Choroid plexus epithelial cell (primary cell): ENCODE results near the gene GPR180.

Source experiments
- DNase-seq: peaks from one replicate; pipeline ENCODE4 v3.0.0-alpha.2; 2010; ENCODE audit warnings: low read depth
- H3K4me3 ChIP-seq: 2 replicates; pipeline ENCODE4 v1.5.1; 2011; ENCODE audit warnings: low read depth, mild to moderate bottlenecking, control low read depth, low read length, moderate library complexity
- TF ChIP-seq, protein P1 (sequence below): conservative IDR thresholded peaks from 2 replicates; pipeline ENCODE4 v1.5.1; 2011; ENCODE audit warnings: low read depth, mild to moderate bottlenecking, control low read depth, inconsistent platforms, low read length, moderate library complexity

Gene GPR180

DNA sequence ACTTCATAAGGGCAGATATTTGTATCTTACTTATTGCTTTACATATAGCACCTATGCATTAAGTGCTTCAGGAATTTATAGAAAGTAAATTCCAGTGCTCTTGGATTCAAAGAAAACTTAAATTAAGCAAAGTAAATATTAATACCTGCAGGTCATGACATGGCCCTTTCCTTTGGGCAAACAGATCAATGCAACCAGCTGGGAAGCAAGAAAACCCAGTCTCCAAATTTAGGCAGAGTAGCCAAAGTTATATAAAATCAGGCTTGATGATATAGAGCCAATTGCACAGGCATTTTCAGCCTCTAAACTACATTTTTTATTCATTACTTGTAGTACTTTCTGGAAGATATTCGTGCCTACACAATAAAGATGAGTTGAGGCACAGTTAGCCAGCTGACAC, 22.6 kb upstream of the GPR180 start:
- H3K4me3 ChIP-seq, result no peak overlapping the region
- TF ChIP-seq, protein P1, sequence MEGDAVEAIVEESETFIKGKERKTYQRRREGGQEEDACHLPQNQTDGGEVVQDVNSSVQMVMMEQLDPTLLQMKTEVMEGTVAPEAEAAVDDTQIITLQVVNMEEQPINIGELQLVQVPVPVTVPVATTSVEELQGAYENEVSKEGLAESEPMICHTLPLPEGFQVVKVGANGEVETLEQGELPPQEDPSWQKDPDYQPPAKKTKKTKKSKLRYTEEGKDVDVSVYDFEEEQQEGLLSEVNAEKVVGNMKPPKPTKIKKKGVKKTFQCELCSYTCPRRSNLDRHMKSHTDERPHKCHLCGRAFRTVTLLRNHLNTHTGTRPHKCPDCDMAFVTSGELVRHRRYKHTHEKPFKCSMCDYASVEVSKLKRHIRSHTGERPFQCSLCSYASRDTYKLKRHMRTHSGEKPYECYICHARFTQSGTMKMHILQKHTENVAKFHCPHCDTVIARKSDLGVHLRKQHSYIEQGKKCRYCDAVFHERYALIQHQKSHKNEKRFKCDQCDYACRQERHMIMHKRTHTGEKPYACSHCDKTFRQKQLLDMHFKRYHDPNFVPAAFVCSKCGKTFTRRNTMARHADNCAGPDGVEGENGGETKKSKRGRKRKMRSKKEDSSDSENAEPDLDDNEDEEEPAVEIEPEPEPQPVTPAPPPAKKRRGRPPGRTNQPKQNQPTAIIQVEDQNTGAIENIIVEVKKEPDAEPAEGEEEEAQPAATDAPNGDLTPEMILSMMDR, result no peak
- no peak for DNase-seq

DNA sequence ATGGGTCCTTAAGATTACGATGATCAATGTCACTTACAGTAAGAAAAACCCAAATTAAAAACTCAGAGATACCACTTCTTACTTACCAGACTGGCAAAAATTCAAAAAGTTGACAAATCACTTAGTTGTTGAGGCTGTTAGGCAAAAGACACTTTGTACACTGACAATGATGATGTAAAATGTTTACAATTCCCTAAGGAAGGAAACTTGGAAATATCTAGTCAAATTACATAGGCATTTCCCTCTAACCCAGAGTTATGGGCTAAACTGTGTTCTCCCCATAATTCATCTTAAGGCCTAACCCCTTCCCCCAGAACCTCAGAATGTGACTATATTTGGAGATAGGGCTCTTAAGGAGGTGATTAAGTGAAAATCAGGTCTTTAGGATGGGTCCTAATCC, 17.7 kb upstream of the GPR180 start:
- TF ChIP-seq, protein P1, result no peak
- no peak overlapping the region for H3K4me3 ChIP-seq
- no peak for DNase-seq

DNA sequence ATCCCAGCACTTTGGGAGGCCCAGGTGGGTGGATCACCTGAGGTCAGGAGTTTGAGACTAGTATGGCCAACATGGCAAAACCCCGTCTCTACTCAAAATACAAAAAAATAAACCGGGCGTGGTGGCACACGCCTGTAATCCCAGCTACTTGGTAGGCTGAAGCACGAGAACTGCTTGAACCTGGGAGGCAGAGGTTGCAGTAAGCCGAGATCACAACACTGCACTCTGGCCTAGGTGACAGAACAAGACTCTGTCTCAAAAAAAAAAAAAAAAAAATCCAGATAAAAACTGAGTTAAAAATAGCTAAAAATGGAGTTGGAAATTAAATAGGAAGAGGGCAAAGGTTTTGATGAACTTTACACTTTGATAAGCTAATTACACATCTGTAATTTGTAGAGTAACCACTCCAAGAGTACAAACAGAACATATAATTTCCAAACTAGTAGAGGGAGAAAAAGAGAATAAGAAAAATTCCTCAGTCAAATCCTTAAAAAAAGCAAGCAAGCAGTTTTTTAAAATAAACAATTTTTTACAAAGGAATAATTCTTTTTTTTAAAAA, 16.0 kb upstream of the GPR180 start:
- TF ChIP-seq, protein P1, result no peak
- no peak for DNase-seq
- no peak overlapping the region for H3K4me3 ChIP-seq

DNA sequence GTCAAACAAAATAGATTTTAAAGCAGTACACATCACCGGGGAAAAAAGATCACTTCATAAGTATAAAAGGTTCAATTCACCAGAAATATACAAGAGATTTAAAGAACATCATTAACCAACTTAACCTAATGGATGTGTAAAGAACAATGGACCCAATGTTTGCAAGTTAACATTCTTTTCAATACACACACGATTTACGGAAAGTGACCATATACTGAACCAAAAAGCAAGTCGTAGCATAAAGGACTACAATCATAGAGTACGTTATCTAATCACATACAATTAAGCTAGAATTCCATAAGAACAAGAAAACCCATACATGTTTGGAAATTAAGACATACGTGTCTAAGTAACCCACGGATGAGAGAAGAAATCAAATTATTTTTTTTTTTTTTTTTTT, 15.3 kb upstream of the GPR180 start:
- H3K4me3 ChIP-seq, result no peak overlapping the region
- TF ChIP-seq, protein P1, result no peak
- DNase-seq, result no peak

DNA sequence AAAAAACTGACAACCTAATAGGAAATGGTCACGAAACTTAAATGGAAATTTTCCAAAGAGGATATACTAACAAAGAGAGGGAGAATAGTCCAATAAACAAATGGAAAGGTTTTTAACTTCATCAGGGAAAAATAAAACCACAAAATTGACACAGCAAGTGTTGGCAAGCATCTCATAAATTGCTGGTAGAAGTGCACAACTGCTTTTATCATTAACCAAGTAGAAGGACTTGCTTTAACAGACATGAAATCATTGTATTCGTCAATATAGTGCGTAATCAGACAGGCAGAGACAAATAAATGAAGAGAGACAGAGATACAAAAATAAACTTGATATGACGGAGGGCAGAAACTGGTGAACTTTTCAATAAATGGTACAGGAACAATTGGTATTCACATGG, 13.1 kb upstream of the GPR180 start:
- DNase-seq, result no peak
- TF ChIP-seq, protein P1, result no peak

DNA sequence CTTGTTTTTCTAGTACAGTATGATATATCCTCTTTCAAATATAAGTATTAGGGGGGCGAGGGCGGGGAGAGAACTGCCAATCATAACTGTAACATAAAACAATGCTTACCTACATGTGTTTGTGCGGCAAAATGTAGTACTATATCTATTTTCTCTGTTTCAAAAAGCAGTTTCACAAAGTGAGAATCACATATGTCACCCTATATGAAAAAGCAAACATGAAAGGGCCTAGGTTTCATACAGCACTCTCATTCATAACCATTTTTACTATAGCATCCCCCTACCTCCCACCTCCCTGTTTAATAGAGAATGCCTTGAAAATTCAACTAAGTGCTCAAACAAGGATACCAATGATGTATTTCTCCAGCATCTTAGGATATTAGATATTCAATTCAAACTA, 10.9 kb upstream of the GPR180 start:
- TF ChIP-seq, protein P1, result no peak
- DNase-seq, result no peak
- no peak overlapping the region for H3K4me3 ChIP-seq

More for the DNA sequence above, 13.1 kb upstream of the GPR180 start:
- H3K4me3 ChIP-seq, result no peak overlapping the region
